Testis (tissue), 3 donors: ENCODE data around the gene IDUA. TPM values are rescaled to one million over a fixed set of nuclear protein-coding genes. Genes with fewer than 3 reads are reported as not detected.
A peak's percentile ranks its signal among the peaks of the same experiment; 100 is the strongest.

Experiments
- DNase-seq: peaks from one replicate; pipeline ENCODE4 v3.0.0-alpha.2; 2019
- H3K27ac ChIP-seq, 2 donors: fragments of 200-600 bp; sonication (generic); one replicate each; pipeline ENCODE4 v1.5.1; 2019
- H3K27me3 ChIP-seq: fragments of 200-600 bp; sonication (generic); one replicate; pipeline ENCODE4 v1.5.1; 2019
- H3K36me3 ChIP-seq: fragments of 200-600 bp; sonication (generic); one replicate; pipeline ENCODE4 v1.5.1; 2017; ENCODE audit warnings: low read depth; ENCODE audit errors: missing control alignments
- H3K4me1 ChIP-seq: fragments of 200-600 bp; sonication (generic); one replicate; pipeline ENCODE4 v1.5.1; 2019
- H3K4me3 ChIP-seq, 2 donors: fragments of 200-600 bp; sonication (generic); one replicate each; pipeline ENCODE4 v1.5.1; 2017 to 2019
- H3K9me3 ChIP-seq: fragments of 200-600 bp; sonication (generic); one replicate; pipeline ENCODE4 v1.5.1; 2017
- POLR2A ChIP-seq: fragments of 450-650 bp; IDR thresholded peaks from one replicate; pipeline ENCODE4 v1.6.1; 2017; ENCODE audit warnings: antibody characterized with exemption, mild to moderate bottlenecking, moderate library complexity
- WGBS, 2 donors: methylation state at CpG; one replicate each; pipeline ENCODE4 v1.1.5; 2018; 5-methylcytosine and 5-hydroxymethylcytosine counted together
- intact Hi-C: fragments of 100-400 bp; cut with DNase I; formaldehyde crosslinking; loops from one replicate; pipeline ENCODE4 v1.15.1; 2023; ENCODE audit warnings: low total_unique reads
- polyA plus RNA-seq: library from polyadenylated mRNA; stranded (reverse); fragments of 350-450 nt; fragmentation: Illumina TruSeq; extraction: RNeasy Lipid Tissue Mini Kit (QIAGEN cat#74804); gene quantifications from one replicate; pipeline ENCODE4 v1.2.3, GENCODE V29; 2014; ENCODE audit warnings: low read depth, low replicate concordance; ENCODE audit not compliant: insufficient read depth
- total RNA-seq, 2 donors: library from RNA; depleted of rRNA; stranded (reverse); fragments of >200 nt; gene quantifications; one replicate each; pipeline ENCODE4 v1.2.3, GENCODE V29; 2016
- TF ChIP-seq, protein P1 (sequence below), 3 experiments: fragments of 450-650 bp in 2 of 3; fragments of 200-600 bp in 1 of 3; sonication (generic) in 1 of 3; IDR thresholded peaks; one replicate each; pipeline ENCODE4 v1.5.1; 2016 to 2019; ENCODE audit warnings: antibody characterized with exemption in 3 of 3, mild to moderate bottlenecking in 2 of 3, moderate library complexity in 1 of 3

Gene IDUA
- total and polyA plus RNA-seq, 3 donors from 2014 or later = 8.9 to 39.4 (median 35.7) TPM

- intact Hi-C loops = no loop called here
- WGBS, 2 donors = 63 to 80% methylated on average over 7 to 16 of the region's 16 CpGs
These were observed 52.2 kb downstream of the IDUA start for GRCh38 chr4:1038948-1039492.

GRCh38 chr4:1039493-1040343 lies 52.9 kb downstream of the IDUA start:
- H3K27ac ChIP-seq = peak overlapping the region in 1 of 2 donors; percentile 64
- TF ChIP-seq POLR2A = no peak
- TF ChIP-seq, protein P1, sequence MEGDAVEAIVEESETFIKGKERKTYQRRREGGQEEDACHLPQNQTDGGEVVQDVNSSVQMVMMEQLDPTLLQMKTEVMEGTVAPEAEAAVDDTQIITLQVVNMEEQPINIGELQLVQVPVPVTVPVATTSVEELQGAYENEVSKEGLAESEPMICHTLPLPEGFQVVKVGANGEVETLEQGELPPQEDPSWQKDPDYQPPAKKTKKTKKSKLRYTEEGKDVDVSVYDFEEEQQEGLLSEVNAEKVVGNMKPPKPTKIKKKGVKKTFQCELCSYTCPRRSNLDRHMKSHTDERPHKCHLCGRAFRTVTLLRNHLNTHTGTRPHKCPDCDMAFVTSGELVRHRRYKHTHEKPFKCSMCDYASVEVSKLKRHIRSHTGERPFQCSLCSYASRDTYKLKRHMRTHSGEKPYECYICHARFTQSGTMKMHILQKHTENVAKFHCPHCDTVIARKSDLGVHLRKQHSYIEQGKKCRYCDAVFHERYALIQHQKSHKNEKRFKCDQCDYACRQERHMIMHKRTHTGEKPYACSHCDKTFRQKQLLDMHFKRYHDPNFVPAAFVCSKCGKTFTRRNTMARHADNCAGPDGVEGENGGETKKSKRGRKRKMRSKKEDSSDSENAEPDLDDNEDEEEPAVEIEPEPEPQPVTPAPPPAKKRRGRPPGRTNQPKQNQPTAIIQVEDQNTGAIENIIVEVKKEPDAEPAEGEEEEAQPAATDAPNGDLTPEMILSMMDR (IDR thresholded peaks at IDR 0.05) = no peak
- peaks cover 21% of the 10 kb centered on the region for H3K4me1 ChIP-seq
- DNase-seq = no peak
- intact Hi-C loops = no loop called here
- no peaks in the 10 kb centered on the region for H3K9me3 ChIP-seq
- H3K4me3 ChIP-seq = no peak overlapping the region
- 23 to 61% methylated on average over 8 to 20 of the region's 20 CpGs for WGBS, 2 donors
- H3K27me3 ChIP-seq = no peaks in the 10 kb centered on the region
- no peaks in the 10 kb centered on the region for H3K36me3 ChIP-seq

More at GRCh38 chr4:1038948-1039492, 52.2 kb downstream of the IDUA start:
- Histone ChIP-seq H3K36me3 (no peaks in the 10 kb centered on the region), H3K4me1 (peaks cover 27% of the 10 kb centered on the region), H3K4me3 (no peak overlapping the region), H3K27ac (no peak overlapping the region), H3K27me3 (no peaks in the 10 kb centered on the region), H3K9me3 (no peaks in the 10 kb centered on the region)
- DNase-seq = no peak
- TF ChIP-seq, protein P1 (IDR thresholded peaks at IDR 0.05) = no peak
- TF ChIP-seq POLR2A = no peak

DNA sequence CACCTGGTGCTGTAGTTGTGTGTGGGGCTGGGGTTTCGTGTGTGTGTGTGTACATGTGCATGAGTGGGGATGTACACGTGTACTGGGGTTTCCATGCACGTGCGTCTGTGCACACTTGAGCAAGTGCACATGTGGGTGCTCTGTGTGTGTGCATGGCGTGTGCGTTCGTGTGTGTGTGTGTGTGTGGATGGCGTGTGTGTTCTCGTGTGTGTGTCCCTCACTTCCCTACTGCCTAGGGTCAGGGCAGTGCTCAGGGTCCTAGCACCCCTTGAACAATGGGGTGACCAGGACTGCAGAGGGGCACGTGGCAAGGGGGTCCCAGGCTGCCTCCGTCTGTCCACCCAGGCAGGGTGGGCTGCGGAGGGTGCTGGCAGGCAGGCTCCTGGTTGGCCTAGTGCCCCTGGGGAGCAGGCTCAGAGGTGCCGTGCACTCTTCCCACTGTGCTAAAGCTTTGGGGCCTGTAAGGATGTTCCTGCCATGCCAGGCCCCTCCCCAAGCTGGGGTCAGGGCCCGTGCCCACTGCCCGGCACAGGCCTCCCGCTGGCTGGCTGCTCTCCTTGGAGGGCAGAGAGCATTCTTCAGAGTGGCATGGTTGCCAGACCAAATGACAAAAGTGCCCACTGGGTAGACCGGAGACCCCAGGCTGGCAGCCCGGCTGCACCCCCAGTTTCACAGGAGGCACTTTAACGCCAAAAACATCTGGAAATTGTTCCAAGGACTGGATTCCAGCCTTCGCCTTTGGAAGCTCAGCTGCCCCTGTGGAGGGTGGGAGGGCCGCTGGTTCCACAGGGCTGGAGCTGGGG lies 53.7 kb downstream of the IDUA start:
- Histone ChIP-seq H3K4me3 (no peak overlapping the region), H3K4me1 (peaks cover 15% of the 10 kb centered on the region), H3K27me3 (no peaks in the 10 kb centered on the region), H3K9me3 (no peaks in the 10 kb centered on the region), H3K36me3 (no peaks in the 10 kb centered on the region), H3K27ac (no peak overlapping the region)
- DNase-seq = no peak
- intact Hi-C loops = no loop called here
- 81 to 90% methylated on average over 14 to 21 of the region's 21 CpGs for WGBS, 2 donors
- TF ChIP-seq, protein P1 (IDR thresholded peaks at IDR 0.05) = no peak
- no peak for TF ChIP-seq POLR2A

DNA sequence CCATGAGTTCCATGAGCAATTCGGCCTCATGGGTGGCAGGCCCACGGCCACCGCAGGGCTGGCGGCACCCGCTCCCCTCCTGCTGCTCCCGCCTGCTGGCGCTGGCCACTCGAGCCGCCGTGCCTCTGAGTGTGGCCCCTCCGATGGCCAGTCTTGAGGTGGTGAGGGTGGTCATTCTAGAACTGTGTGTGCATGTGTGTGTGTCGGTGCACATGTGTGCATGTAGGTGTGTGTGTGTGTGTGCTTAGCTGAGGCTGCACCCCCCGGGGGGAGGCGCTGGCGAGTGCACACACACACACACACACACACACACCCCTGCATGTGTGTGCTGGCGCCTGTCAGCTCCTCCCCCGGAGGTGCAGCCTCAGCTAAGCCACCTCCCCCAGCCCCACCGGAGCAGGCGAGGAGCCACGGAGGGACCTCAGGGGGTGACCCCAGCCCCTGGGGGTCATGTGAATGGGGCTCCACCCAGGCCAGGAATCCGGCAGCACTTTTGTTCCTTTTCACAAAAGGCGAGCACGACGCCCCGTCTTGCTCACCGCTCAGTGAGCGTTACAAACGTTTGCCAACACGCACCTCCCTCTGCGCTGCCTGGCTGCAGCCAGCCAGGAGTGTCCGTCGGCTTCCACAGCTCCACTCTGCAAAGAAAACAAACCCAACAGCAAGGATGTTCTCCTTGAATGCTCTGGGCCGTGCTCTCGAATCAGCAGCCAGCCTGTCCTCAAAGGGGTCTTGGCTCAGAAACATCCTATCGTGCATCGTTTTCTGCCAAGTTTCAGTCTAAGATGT lies 54.5 kb downstream of the IDUA start:
- H3K4me3 ChIP-seq = no peak overlapping the region
- 22 to 39% methylated on average over 16 to 36 of the region's 36 CpGs for WGBS, 2 donors
- DNase-seq = no peak
- no peaks in the 10 kb centered on the region for H3K27me3 ChIP-seq
- TF ChIP-seq POLR2A = no peak
- H3K36me3 ChIP-seq = no peaks in the 10 kb centered on the region
- H3K27ac ChIP-seq = no peak overlapping the region
- no peaks in the 10 kb centered on the region for H3K9me3 ChIP-seq
- peaks cover 15% of the 10 kb centered on the region for H3K4me1 ChIP-seq
- intact Hi-C loops = no loop called here
